ENCODE results near the gene MYOG.

DNA sequence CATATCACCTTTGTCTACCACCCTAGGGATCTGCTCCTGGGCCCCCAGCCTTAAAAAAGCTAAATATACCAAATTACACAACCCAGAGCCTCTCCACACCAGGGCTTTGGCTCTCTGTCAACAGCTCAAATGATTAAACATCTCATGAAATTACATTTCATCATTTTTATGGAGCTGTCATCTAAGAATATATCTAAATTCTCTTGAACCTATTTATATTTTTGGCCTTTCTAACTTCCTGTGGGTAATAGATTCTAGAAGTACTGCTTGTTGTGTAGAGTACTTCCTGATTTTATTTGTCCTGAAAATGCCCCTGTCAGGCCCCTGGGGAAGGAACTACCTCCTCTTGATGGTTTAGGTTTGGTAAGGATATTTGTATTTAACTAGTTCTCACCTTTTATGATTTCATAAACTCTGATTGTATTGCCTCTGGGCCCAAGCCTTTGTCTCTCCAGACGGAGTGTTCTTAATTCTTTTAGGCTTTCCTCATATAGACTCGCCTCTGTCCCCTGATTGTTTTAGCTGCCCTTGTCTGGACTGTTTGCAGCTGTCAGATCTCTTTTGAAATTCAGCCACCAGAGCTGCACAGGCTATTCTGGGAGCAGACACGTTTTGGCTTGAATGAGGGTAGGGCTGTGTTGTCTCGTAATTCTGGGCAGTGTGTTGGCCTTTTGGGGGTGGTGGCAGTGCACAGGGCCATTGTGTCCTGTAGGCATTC, 16.6 kb downstream of the MYOG start:
- TF ChIP-seq POLR2A (IDR thresholded peaks at IDR 0.05; ENCODE audit: low read length): no peak
- TF ChIP-seq GATA1 (IDR thresholded peaks at IDR 0.05; ENCODE audit: low read depth, low read length): no peak
